Effector CD4-positive, alpha-beta T cell (primary cell): ENCODE results near the gene MAD2L1BP.

Experiments
- DNase-seq: peaks from one replicate; pipeline ENCODE4 v3.0.0-alpha.2; 2020

The MAD2L1BP gene

GRCh38 chr6:43683708-43684455 is 48.2 kb downstream of the MAD2L1BP start:
- DNase-seq: no peak

GRCh38 chr6:43687079-43687436 is 51.4 kb downstream of the MAD2L1BP start:
- no peak for DNase-seq

- DNase-seq: peak; percentile 71
Measured at GRCh38 chr6:43687437-43688347, 52.1 kb downstream of the MAD2L1BP start, which contains the start of gene MRPS18A. MRPS18A (minus strand) TSS chr6:43687791; CDS start chr6:43687779, 12 bp downstream.

- no peak for DNase-seq
Measured at GRCh38 chr6:43689421-43689820, 53.8 kb downstream of the MAD2L1BP start.
